IMR-90 (cell line): ENCODE results near the gene ADGRD2. TPM values are rescaled to one million over a fixed set of nuclear protein-coding genes. Genes with fewer than 3 reads are reported as not detected.

ENCODE experiments used
- ATAC-seq: fragments of 200-7000 bp; cut with Tn5 transposase; 2 replicates; pipeline ENCODE4 v1.9.1; 2020; ENCODE audit warnings: low read depth, mild to moderate bottlenecking, moderate library complexity
- BruUV-seq: library from RNA; stranded (reverse); fragments of 400-500 nt; replicated peaks from 2 replicates; lab custom pipeline; 2021; lab: Mats Ljungman, UMichigan
- CTCF ChIA-PET: fragments of 300-600 bp; formaldehyde crosslinking; extraction: SDS; loops from one replicate; lab custom pipeline; 2021; ENCODE audit warnings: antibody characterized with exemption; lab: Yijun Ruan, JAX
- POLR2A ChIA-PET: fragments of 300-600 bp; sonication (Branson Sonifier 250); formaldehyde crosslinking; loops from one replicate; lab custom pipeline; 2022; ENCODE audit warnings: antibody characterized with exemption; ENCODE audit not compliant: unreplicated experiment; lab: Charles Lee
- DNase-seq: peaks from one replicate; pipeline ENCODE4 v3.0.0; 2013
- H2AFZ ChIP-seq: replicated peaks from 2 replicates; pipeline ENCODE3; 2013; ENCODE audit warnings: low read length, mild to moderate bottlenecking; ENCODE audit not compliant: poor library complexity
- H2AK5ac ChIP-seq: 2 replicates; pipeline ENCODE4 v1.6.1; 2013; ENCODE audit warnings: low read depth, low read length, inconsistent platforms
- H2AK9ac ChIP-seq: replicated peaks from 2 replicates; pipeline ENCODE3; 2013; ENCODE audit warnings: mild to moderate bottlenecking, low read depth, low read length, moderate library complexity; ENCODE audit not compliant: poor library complexity
- H2BK120ac ChIP-seq: 2 replicates; pipeline ENCODE4 v1.6.1; 2013; ENCODE audit warnings: low read depth, low read length, inconsistent platforms
- H2BK15ac ChIP-seq: 3 replicates; pipeline ENCODE4 v1.6.1; 2013; ENCODE audit warnings: low read depth, low read length, inconsistent platforms
- H2BK20ac ChIP-seq: 2 replicates; pipeline ENCODE4 v1.6.1; 2013; ENCODE audit warnings: low read depth, mild to moderate bottlenecking, inconsistent platforms, low read length, moderate library complexity
- H2BK5ac ChIP-seq: 2 replicates; pipeline ENCODE4 v1.6.1; 2013; ENCODE audit warnings: mild to moderate bottlenecking, low read depth, low read length, inconsistent platforms; ENCODE audit not compliant: poor library complexity, severe bottlenecking
- H3K14ac ChIP-seq: replicated peaks from 2 replicates; pipeline ENCODE4 v1.6.1; 2013; ENCODE audit warnings: low read depth, low read length, inconsistent platforms
- H3K18ac ChIP-seq: 2 replicates; pipeline ENCODE4 v1.6.1; 2013; ENCODE audit warnings: low read depth, low read length, control low read depth
- H3K23ac ChIP-seq: 2 replicates; pipeline ENCODE4 v1.6.1; 2013; ENCODE audit warnings: low read depth, low read length, inconsistent platforms
- H3K27ac ChIP-seq: 2 replicates; pipeline ENCODE4 v1.5.1; 2013; ENCODE audit warnings: mild to moderate bottlenecking, control low read depth, low read length; ENCODE audit not compliant: insufficient read depth
- H3K27me3 ChIP-seq: 2 replicates; pipeline ENCODE4 v1.6.1; 2013; ENCODE audit warnings: low read length; ENCODE audit not compliant: control insufficient read depth, insufficient read depth
- H3K36me3 ChIP-seq: 2 replicates; pipeline ENCODE4 v1.6.1; 2013; ENCODE audit warnings: low read length, mixed read lengths; ENCODE audit not compliant: control insufficient read depth, insufficient read depth
- H3K4ac ChIP-seq: 2 replicates; pipeline ENCODE4 v1.6.1; 2013; ENCODE audit warnings: low read depth, low read length, inconsistent platforms
- H3K4me1 ChIP-seq: 2 replicates; pipeline ENCODE4 v1.6.1; 2013; ENCODE audit warnings: low read length, mixed read lengths; ENCODE audit not compliant: control insufficient read depth, insufficient read depth
- H3K4me2 ChIP-seq: 2 replicates; pipeline ENCODE4 v1.6.1; 2013; ENCODE audit warnings: low read depth, mild to moderate bottlenecking, control low read depth, low read length, moderate library complexity
- H3K4me3 ChIP-seq: 2 replicates; pipeline ENCODE4 v1.5.1; 2013; ENCODE audit warnings: low read depth, mild to moderate bottlenecking, control low read depth, low read length, moderate library complexity; ENCODE audit not compliant: insufficient read depth
- H3K56ac ChIP-seq: 2 replicates; pipeline ENCODE4 v1.6.1; 2013; ENCODE audit warnings: low read length, inconsistent platforms; ENCODE audit not compliant: insufficient read depth; ENCODE audit errors: extremely low read depth
- H3K79me1 ChIP-seq, 2 experiments: 2 replicates each; pipeline ENCODE4 v1.6.1; 2013; ENCODE audit warnings: low read length in 2 of 2, inconsistent platforms in 1 of 2, low read depth in 1 of 2
- H3K9ac ChIP-seq: 2 replicates; pipeline ENCODE4 v1.6.1; 2013; ENCODE audit warnings: low read depth, low read length, control low read depth
- H3K9me1 ChIP-seq: 2 replicates; pipeline ENCODE4 v1.6.1; 2013; ENCODE audit warnings: low read length, inconsistent platforms; ENCODE audit not compliant: insufficient read depth
- H3K9me3 ChIP-seq: 2 replicates; pipeline ENCODE4 v1.6.1; 2013; ENCODE audit warnings: low read length; ENCODE audit not compliant: control insufficient read depth, insufficient read depth
- H4K20me1 ChIP-seq: 2 replicates; pipeline ENCODE4 v1.6.1; 2013; ENCODE audit warnings: low read length, inconsistent platforms; ENCODE audit not compliant: insufficient read depth
- H4K5ac ChIP-seq: 2 replicates; pipeline ENCODE4 v1.6.1; 2013; ENCODE audit warnings: mild to moderate bottlenecking, low read depth, low read length, control low read depth
- H4K8ac ChIP-seq, 2 experiments: 2 replicates each; pipeline ENCODE4 v1.6.1; 2013; ENCODE audit warnings: low read depth in 2 of 2, low read length in 2 of 2, control low read depth in 1 of 2, inconsistent platforms in 1 of 2
- H4K91ac ChIP-seq: 2 replicates; pipeline ENCODE4 v1.6.1; 2013; ENCODE audit warnings: low read depth, low read length, inconsistent platforms; ENCODE audit not compliant: insufficient read depth
- CTCF ChIP-seq: conservative IDR thresholded peaks from 2 replicates; pipeline ENCODE4 v1.5.1; 2012; ENCODE audit warnings: mild to moderate bottlenecking, low read depth, low read length, improper control_type of control experiment
- RCOR1 ChIP-seq: IDR thresholded peaks from 2 replicates; pipeline ENCODE4 v1.6.1; 2012; ENCODE audit warnings: mild to moderate bottlenecking, low read length, improper control_type of control experiment; ENCODE audit not compliant: insufficient replicate concordance
- WGBS, 2 experiments: methylation state at CpG; one replicate each; pipeline versions ENCODE4 v1.1.5 to v1.1.7; 2013; ENCODE audit warnings: missing lambda C conversion rate in 2 of 2; ENCODE audit not compliant: insufficient read length in 1 of 2; ENCODE audit errors: extremely low coverage in 2 of 2; 5-methylcytosine and 5-hydroxymethylcytosine counted together
- dilution Hi-C: fragments of 300-500 bp; cut with HindIII; formaldehyde crosslinking; loops from one replicate; pipeline ENCODE4 v1.14.3; 2018; ENCODE audit warnings: low sequenced_read_pairs; ENCODE audit not compliant: unreplicated experiment
- in situ Hi-C: fragments of 300-500 bp; cut with MboI; formaldehyde crosslinking; loops from 3 replicates; pipeline ENCODE4 v1.14.3; 2019; ENCODE audit warnings: low sequenced_read_pairs, inconsistent platforms, mixed read lengths
- intact Hi-C: fragments of 100-400 bp; cut with micrococcal nuclease; formaldehyde crosslinking; loops from 2 replicates; pipeline ENCODE4 v1.10.0; 2022
- polyA plus RNA-seq, 3 experiments: library from polyadenylated mRNA; depleted of rRNA; stranded (reverse); fragments of >200 nt; gene quantifications; 2 replicates each; pipeline ENCODE4 v1.2.3, GENCODE V29; 2012; ENCODE audit warnings: low replicate concordance in 1 of 3
- total RNA-seq: library from RNA; depleted of rRNA; stranded (reverse); fragments of >200 nt; gene quantifications from 2 replicates; pipeline ENCODE4 v1.2.3, GENCODE V29; 2012

Gene ADGRD2
- total and polyA plus RNA-seq, 2 of the 4 experiments (the other 2 are of a cell fraction) = not detected

DNA sequence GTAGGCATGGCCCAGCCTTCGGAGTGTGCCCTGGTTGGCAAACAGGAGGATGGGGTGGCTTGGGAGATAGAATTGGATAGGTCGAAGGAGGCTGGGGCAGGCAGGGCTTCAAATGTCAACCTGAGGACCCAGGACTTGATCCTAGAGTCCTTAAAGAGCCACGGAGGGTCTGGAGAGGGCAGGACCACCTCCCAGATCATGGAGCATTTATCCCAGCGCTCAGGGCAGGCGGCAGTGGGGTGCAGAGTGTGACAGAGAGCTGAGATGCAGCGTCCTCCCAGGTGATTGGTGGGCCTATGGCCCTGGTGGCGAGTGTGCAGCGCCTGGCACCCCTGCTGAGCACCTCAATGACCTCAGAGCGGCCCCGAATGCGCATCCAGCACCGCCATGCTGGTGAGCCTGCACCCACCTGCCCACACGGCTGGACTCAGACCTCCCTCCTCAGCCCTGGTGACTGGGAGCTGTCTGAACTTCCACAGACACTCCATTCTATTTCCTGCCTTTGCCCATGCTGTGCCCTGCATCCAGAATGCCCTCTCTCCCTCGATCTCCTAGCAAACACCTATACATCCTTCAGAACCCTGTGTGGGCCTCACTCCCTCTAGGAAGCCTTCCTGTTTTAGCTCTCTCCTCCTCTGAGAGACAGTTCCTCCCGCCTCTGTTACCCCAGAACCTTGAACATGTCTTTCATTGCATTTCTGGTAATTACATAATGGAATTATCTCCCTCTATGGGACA is 6.3 kb downstream of the ADGRD2 start:
- Histone ChIP-seq H3K36me3 (no peaks in the 10 kb centered on the region), H3K27ac (no peak overlapping the region), H3K23ac (no peak overlapping the region), H2BK15ac (no peak overlapping the region), H3K4ac (no peak overlapping the region), H3K9ac (no peak overlapping the region), H3K4me1 (no peaks in the 10 kb centered on the region), H4K20me1 (no peaks in the 10 kb centered on the region), H2BK20ac (no peak overlapping the region), H4K91ac (no peak overlapping the region), H3K27me3 (peaks cover 51% of the 10 kb centered on the region), H4K5ac (no peak overlapping the region), H2BK120ac (no peak overlapping the region), H2AFZ (peak overlapping the region; percentile 14), H3K56ac (no peak overlapping the region), H3K18ac (no peak overlapping the region), H3K4me2 (no peak overlapping the region), H2BK5ac (no peak overlapping the region), H4K8ac (no peak overlapping the region), H3K4me3 (no peak overlapping the region), H3K14ac (no peak overlapping the region), H2AK5ac (no peak overlapping the region), H3K9me1 (no peaks in the 10 kb centered on the region), H3K9me3 (0 out of 2 replicates have a peak, but pooled peaks cover 2% of the 10 kb centered on the region), H3K79me1 (no peaks in the 10 kb centered on the region), H2AK9ac (no peak overlapping the region)
- no TSS peak for BruUV-seq
- ChIA-PET CTCF (no interaction called here), POLR2A (no interaction called here)
- DNase-seq (no peak), ATAC-seq (no peak)
- dilution Hi-C loops = no loop called here
- TF ChIP-seq RCOR1 (no peak), CTCF (no peak)
- in situ Hi-C loops = no loop called here
- 54% methylated on average over 8 of the region's 15 CpGs; no CpG with 5 or more reads in 1 of the 2 experiments for WGBS, 2 experiments
- intact Hi-C loops = no loop called here
